Caco-2 (cell line): Measurements from ENCODE around the gene C19orf12. TPM values are rescaled to one million over a fixed set of nuclear protein-coding genes. Genes with fewer than 3 reads are reported as not detected.

Source experiments
- BruUV-seq: library from RNA; stranded (reverse); fragments of 400-500 nt; replicated peaks from 2 replicates; lab custom pipeline; 2021; lab: Mats Ljungman, UMichigan
- CTCF ChIA-PET: fragments of 300-600 bp; sonication (Branson Sonifier 250); formaldehyde crosslinking; loops from one replicate; lab custom pipeline; 2022; ENCODE audit warnings: antibody characterized with exemption; lab: Charles Lee
- POLR2A ChIA-PET: fragments of 300-600 bp; sonication (Branson Sonifier 250); formaldehyde crosslinking; loops from one replicate; lab custom pipeline; 2022; ENCODE audit warnings: antibody characterized with exemption; lab: Charles Lee
- DNase-seq, 2 experiments: peaks; one replicate each; pipeline versions ENCODE4 v3.0.0 to v3.0.0-alpha.2; 2020 to 2022
- H3K27me3 ChIP-seq: replicated peaks from 2 replicates; pipeline ENCODE4 v1.6.0; 2011; ENCODE audit warnings: low read length; ENCODE audit not compliant: control insufficient read depth, insufficient read depth
- H3K36me3 ChIP-seq: 2 replicates; pipeline ENCODE4 v1.5.1; 2011; ENCODE audit warnings: low read length; ENCODE audit not compliant: control insufficient read depth, insufficient read depth
- H3K4me1 ChIP-seq: fragments of 250-450 bp; sonication (Bioruptor Pico); 2 replicates; pipeline ENCODE4 v1.5.1; 2020; ENCODE audit warnings: mild to moderate bottlenecking
- H3K4me3 ChIP-seq: 2 replicates; pipeline ENCODE4 v1.5.1; 2011; ENCODE audit warnings: low read depth, mild to moderate bottlenecking, control low read depth, low read length
- H3K9me3 ChIP-seq: fragments of 250-450 bp; sonication (Bioruptor Pico); 2 replicates; pipeline ENCODE4 v1.5.1; 2020; ENCODE audit warnings: mild to moderate bottlenecking, moderate library complexity
- H3K27ac Mint-ChIP-seq: one replicate; pipeline ENCODE4 v1.8.0; 2022; ENCODE audit warnings: mixed read lengths; ENCODE audit not compliant: unreplicated experiment
- H3K27me3 Mint-ChIP-seq: one replicate; pipeline ENCODE4 v1.8.0; 2022; ENCODE audit warnings: mixed read lengths; ENCODE audit not compliant: insufficient read depth, unreplicated experiment
- H3K36me3 Mint-ChIP-seq: one replicate; pipeline ENCODE4 v1.8.0; 2022; ENCODE audit warnings: mild to moderate bottlenecking, mixed read lengths; ENCODE audit not compliant: insufficient read depth, unreplicated experiment
- H3K4me1 Mint-ChIP-seq: one replicate; pipeline ENCODE4 v1.8.0; 2022; ENCODE audit warnings: low read depth, mixed read lengths; ENCODE audit not compliant: unreplicated experiment
- H3K4me3 Mint-ChIP-seq: one replicate; pipeline ENCODE4 v1.8.0; 2022; ENCODE audit warnings: mild to moderate bottlenecking, moderate library complexity, mixed read lengths; ENCODE audit not compliant: unreplicated experiment
- H3K9me3 Mint-ChIP-seq: one replicate; pipeline ENCODE4 v1.8.0; 2022; ENCODE audit warnings: mixed read lengths; ENCODE audit not compliant: unreplicated experiment
- intact Hi-C: fragments of 100-400 bp; cut with micrococcal nuclease; formaldehyde crosslinking; loops from one replicate; pipeline ENCODE4 v1.10.0; 2022; ENCODE audit not compliant: unreplicated experiment
- total RNA-seq: library from RNA; stranded (reverse); gene quantifications from 2 replicates; pipeline ENCODE4 v1.2.3, GENCODE V29; 2022
- TF ChIP-seq, protein P1 (sequence below), 2 experiments: fragments of 200-600 bp in 1 of 2; IDR thresholded peaks; 1 replicate in 1 of 2; 2 replicates in 1 of 2; pipeline versions ENCODE4 v1.5.1 to v1.8.0; 2011 to 2022; ENCODE audit warnings: antibody characterized with exemption in 1 of 2, control low read depth in 1 of 2, inconsistent platforms in 1 of 2, low read depth in 1 of 2, low read length in 1 of 2, mild to moderate bottlenecking in 1 of 2, moderate library complexity in 1 of 2; ENCODE audit not compliant: insufficient read depth in 1 of 2, severe bottlenecking in 1 of 2, unreplicated experiment in 1 of 2

C19orf12 gene
- total RNA-seq, 1 experiment from 2014 or later: 20.8 TPM

DNA sequence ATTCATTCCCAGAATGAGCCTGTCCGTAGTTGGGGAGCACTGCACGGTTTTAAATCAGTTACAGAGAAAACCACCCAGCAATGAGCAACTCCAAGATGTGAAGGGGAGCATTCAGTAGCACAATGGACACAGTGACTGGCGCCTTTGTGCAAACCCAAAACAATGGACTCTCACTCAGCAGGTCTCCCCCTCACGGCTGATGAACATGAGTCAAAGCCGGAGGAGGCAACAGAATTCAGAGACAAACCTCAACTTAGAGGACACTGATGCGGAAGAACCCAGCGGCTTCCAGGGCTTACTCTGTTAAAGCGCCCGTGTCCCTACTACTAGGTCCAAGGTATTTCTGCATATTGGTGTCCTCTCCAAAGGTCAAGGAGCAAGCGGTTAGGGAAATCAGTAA lies 32.1 kb downstream of the C19orf12 start:
- CTCF ChIA-PET: no interaction called here
- peaks cover 2% of the 10 kb centered on the region for H3K27me3 Mint-ChIP-seq
- no peak overlapping the region for H3K4me3 ChIP-seq
- no peaks in the 10 kb centered on the region for H3K9me3 ChIP-seq
- no peaks in the 10 kb centered on the region for H3K4me1 Mint-ChIP-seq
- no peak overlapping the region for H3K27ac Mint-ChIP-seq
- H3K9me3 Mint-ChIP-seq: no peaks in the 10 kb centered on the region
- TF ChIP-seq, protein P1, sequence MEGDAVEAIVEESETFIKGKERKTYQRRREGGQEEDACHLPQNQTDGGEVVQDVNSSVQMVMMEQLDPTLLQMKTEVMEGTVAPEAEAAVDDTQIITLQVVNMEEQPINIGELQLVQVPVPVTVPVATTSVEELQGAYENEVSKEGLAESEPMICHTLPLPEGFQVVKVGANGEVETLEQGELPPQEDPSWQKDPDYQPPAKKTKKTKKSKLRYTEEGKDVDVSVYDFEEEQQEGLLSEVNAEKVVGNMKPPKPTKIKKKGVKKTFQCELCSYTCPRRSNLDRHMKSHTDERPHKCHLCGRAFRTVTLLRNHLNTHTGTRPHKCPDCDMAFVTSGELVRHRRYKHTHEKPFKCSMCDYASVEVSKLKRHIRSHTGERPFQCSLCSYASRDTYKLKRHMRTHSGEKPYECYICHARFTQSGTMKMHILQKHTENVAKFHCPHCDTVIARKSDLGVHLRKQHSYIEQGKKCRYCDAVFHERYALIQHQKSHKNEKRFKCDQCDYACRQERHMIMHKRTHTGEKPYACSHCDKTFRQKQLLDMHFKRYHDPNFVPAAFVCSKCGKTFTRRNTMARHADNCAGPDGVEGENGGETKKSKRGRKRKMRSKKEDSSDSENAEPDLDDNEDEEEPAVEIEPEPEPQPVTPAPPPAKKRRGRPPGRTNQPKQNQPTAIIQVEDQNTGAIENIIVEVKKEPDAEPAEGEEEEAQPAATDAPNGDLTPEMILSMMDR (IDR thresholded peaks at IDR 0.05; ENCODE audit: insufficient read depth in 1 of 2, low read depth in 1 of 2, low read length in 1 of 2, severe bottlenecking in 1 of 2, unreplicated experiment in 1 of 2): no peak
- BruUV-seq: no TSS peak
- H3K4me1 ChIP-seq: peaks cover 4% of the 10 kb centered on the region; the same call in 1 of the 2 replicates
- no peaks in the 10 kb centered on the region for H3K27me3 ChIP-seq
- no peak for DNase-seq
- H3K36me3 Mint-ChIP-seq: no peaks in the 10 kb centered on the region
- intact Hi-C loops: no loop called here
- no peak overlapping the region for H3K4me3 Mint-ChIP-seq
- H3K36me3 ChIP-seq: no peaks in the 10 kb centered on the region
- POLR2A ChIA-PET: no interaction called here

- H3K4me3 Mint-ChIP-seq: no peak overlapping the region
- ChIA-PET POLR2A (no interaction called here), CTCF (interaction anchor here (1.2 kb wide), 1 partner anchor 17 kb away, joined by 5 read pairs; the partner anchor contains the start of gene PLEKHF1)
- H3K27me3 ChIP-seq: no peaks in the 10 kb centered on the region
- H3K27ac Mint-ChIP-seq: no peak overlapping the region
- no peaks in the 10 kb centered on the region for H3K9me3 ChIP-seq
- no TSS peak for BruUV-seq
- H3K36me3 Mint-ChIP-seq: no peaks in the 10 kb centered on the region
- peaks cover 2% of the 10 kb centered on the region for H3K27me3 Mint-ChIP-seq
- TF ChIP-seq, protein P1 (IDR thresholded peaks at IDR 0.05; ENCODE audit: insufficient read depth in 1 of 2, low read depth in 1 of 2, low read length in 1 of 2, severe bottlenecking in 1 of 2, unreplicated experiment in 1 of 2): no peak
- H3K36me3 ChIP-seq: no peaks in the 10 kb centered on the region
- peaks cover 4% of the 10 kb centered on the region; the same call in 1 of the 2 replicates for H3K4me1 ChIP-seq
- no peaks in the 10 kb centered on the region for H3K4me1 Mint-ChIP-seq
- H3K9me3 Mint-ChIP-seq: no peaks in the 10 kb centered on the region
- no peak overlapping the region for H3K4me3 ChIP-seq
- intact Hi-C loops: no loop called here
- no peak for DNase-seq
Measured at GRCh38 chr19:29682236-29682895, 32.7 kb downstream of the C19orf12 start.

GRCh38 chr19:29681422-29682235 lies 33.4 kb downstream of the C19orf12 start:
- no TSS peak for BruUV-seq
- Mint-ChIP-seq H3K36me3 (no peaks in the 10 kb centered on the region), H3K9me3 (no peaks in the 10 kb centered on the region), H3K27ac (no peak overlapping the region), H3K4me1 (no peaks in the 10 kb centered on the region), H3K4me3 (no peak overlapping the region), H3K27me3 (peaks cover 2% of the 10 kb centered on the region)
- POLR2A ChIA-PET: no interaction called here
- TF ChIP-seq, protein P1 (IDR thresholded peaks at IDR 0.05; ENCODE audit: insufficient read depth in 1 of 2, low read depth in 1 of 2, low read length in 1 of 2, severe bottlenecking in 1 of 2, unreplicated experiment in 1 of 2): no peak
- no peaks in the 10 kb centered on the region for H3K9me3 ChIP-seq
- H3K27me3 ChIP-seq: no peaks in the 10 kb centered on the region
- intact Hi-C loops: no loop called here
- DNase-seq: no peak
- H3K4me3 ChIP-seq: no peak overlapping the region
- CTCF ChIA-PET: interaction anchor here (0.7 to 1.2 kb wide), 4 partner anchors 10 to 35 kb away, joined by 3 to 5 read pairs (median 3); partner anchors contain the start of gene PLEKHF1
- H3K36me3 ChIP-seq: no peaks in the 10 kb centered on the region; the same call in 1 of the 2 replicates
- H3K4me1 ChIP-seq: peaks cover 4% of the 10 kb centered on the region; the same call in 1 of the 2 replicates
